ENCODE results near the gene ABI3.

ABI3 gene

GRCh38 chr17:49252148-49252695 lies 41.7 kb downstream of the ABI3 start:
- no peaks in the 10 kb centered on the region for H3K9me3 ChIP-seq (ENCODE audit: insufficient read depth, low read length)
- H3K9me2 ChIP-seq (replicated peaks; ENCODE audit: insufficient read depth, low read length): no peaks in the 10 kb centered on the region
- no peak overlapping the region for H2AFZ ChIP-seq (ENCODE audit: low read depth, low read length, severe bottlenecking)
- no peaks in the 10 kb centered on the region for H3K27me3 ChIP-seq (ENCODE audit: low read length)
- no peak for TF ChIP-seq CTCF (IDR thresholded peaks at IDR 0.05; ENCODE audit: insufficient read depth, low read length, poor library complexity, severe bottlenecking)
- no peak overlapping the region for H3K9ac ChIP-seq (ENCODE audit: low read length)
- H3K27ac ChIP-seq (ENCODE audit: low read depth, low read length): no peak overlapping the region
- H3K4me3 ChIP-seq (ENCODE audit: insufficient read depth, low read length, poor library complexity, severe bottlenecking): no peak overlapping the region
- H4K20me1 ChIP-seq (ENCODE audit: low read depth, low read length): no peaks in the 10 kb centered on the region
- no peak overlapping the region for H3K4me2 ChIP-seq (ENCODE audit: low read depth, low read length, poor library complexity, severe bottlenecking)
- H3K79me2 ChIP-seq (ENCODE audit: insufficient read depth, low read length): no peaks in the 10 kb centered on the region
- H3K36me3 ChIP-seq (ENCODE audit: low read length): no peaks in the 10 kb centered on the region
- no peaks in the 10 kb centered on the region for H3F3A ChIP-seq (ENCODE audit: insufficient read depth)

- Histone ChIP-seq H3F3A (ENCODE audit: insufficient read depth) (no peaks in the 10 kb centered on the region), H2AFZ (ENCODE audit: low read depth, low read length, severe bottlenecking) (no peak overlapping the region), H3K9me2 (replicated peaks; ENCODE audit: insufficient read depth, low read length) (no peaks in the 10 kb centered on the region), H3K79me2 (ENCODE audit: insufficient read depth, low read length) (no peaks in the 10 kb centered on the region), H3K4me3 (ENCODE audit: insufficient read depth, low read length, poor library complexity, severe bottlenecking) (no peak overlapping the region), H3K27me3 (ENCODE audit: low read length) (no peaks in the 10 kb centered on the region), H3K36me3 (ENCODE audit: low read length) (no peaks in the 10 kb centered on the region), H3K9me3 (ENCODE audit: insufficient read depth, low read length) (no peaks in the 10 kb centered on the region), H4K20me1 (ENCODE audit: low read depth, low read length) (no peaks in the 10 kb centered on the region), H3K4me2 (ENCODE audit: low read depth, low read length, poor library complexity, severe bottlenecking) (no peak overlapping the region), H3K9ac (ENCODE audit: low read length) (no peak overlapping the region), H3K27ac (ENCODE audit: low read depth, low read length) (no peak overlapping the region)
- TF ChIP-seq EZH2phosphoT487 (conservative IDR thresholded peaks at IDR 0.05; ENCODE audit: low read length) (no peak), CTCF (IDR thresholded peaks at IDR 0.05; ENCODE audit: insufficient read depth, low read length, poor library complexity, severe bottlenecking) (no peak)
These were observed 43.6 kb downstream of the ABI3 start for GRCh38 chr17:49254066-49254465.

- Histone ChIP-seq H3K36me3 (ENCODE audit: low read length) (no peaks in the 10 kb centered on the region), H3K9me3 (ENCODE audit: insufficient read depth, low read length) (no peaks in the 10 kb centered on the region), H3K4me2 (ENCODE audit: low read depth, low read length, poor library complexity, severe bottlenecking) (no peak overlapping the region), H3K4me3 (ENCODE audit: insufficient read depth, low read length, poor library complexity, severe bottlenecking) (no peak overlapping the region), H3K27me3 (ENCODE audit: low read length) (no peaks in the 10 kb centered on the region), H3F3A (ENCODE audit: insufficient read depth) (no peaks in the 10 kb centered on the region), H3K27ac (ENCODE audit: low read depth, low read length) (no peak overlapping the region), H4K20me1 (ENCODE audit: low read depth, low read length) (no peaks in the 10 kb centered on the region), H3K79me2 (ENCODE audit: insufficient read depth, low read length) (no peaks in the 10 kb centered on the region), H3K9me2 (replicated peaks; ENCODE audit: insufficient read depth, low read length) (no peaks in the 10 kb centered on the region), H2AFZ (ENCODE audit: low read depth, low read length, severe bottlenecking) (no peak overlapping the region), H3K9ac (ENCODE audit: low read length) (no peak overlapping the region)
- TF ChIP-seq EZH2phosphoT487 (conservative IDR thresholded peaks at IDR 0.05; ENCODE audit: low read length): no peak
- no peak for TF ChIP-seq CTCF (IDR thresholded peaks at IDR 0.05; ENCODE audit: insufficient read depth, low read length, poor library complexity, severe bottlenecking)
These were observed 44.6 kb downstream of the ABI3 start for GRCh38 chr17:49255125-49255524.

Measured in SU-DHL-6 (cell line).